GM23248 (cell line): ENCODE measurements around the gene CLDN24.

Experiments
- EZH2 ChIP-seq: fragments of 200-600 bp; sonication (generic); IDR thresholded peaks from 2 replicates; pipeline ENCODE4 v1.6.1; 2018; ENCODE audit warnings: antibody characterized with exemption, mild to moderate bottlenecking; ENCODE audit not compliant: insufficient read depth, poor library complexity, severe bottlenecking
- EZH2phosphoT487 ChIP-seq: fragments of 200-600 bp; sonication (generic); IDR thresholded peaks from 2 replicates; pipeline ENCODE4 v1.6.1; 2018; ENCODE audit warnings: antibody characterized with exemption, moderate library complexity, mild to moderate bottlenecking, low read depth; ENCODE audit not compliant: insufficient read depth

DNA sequence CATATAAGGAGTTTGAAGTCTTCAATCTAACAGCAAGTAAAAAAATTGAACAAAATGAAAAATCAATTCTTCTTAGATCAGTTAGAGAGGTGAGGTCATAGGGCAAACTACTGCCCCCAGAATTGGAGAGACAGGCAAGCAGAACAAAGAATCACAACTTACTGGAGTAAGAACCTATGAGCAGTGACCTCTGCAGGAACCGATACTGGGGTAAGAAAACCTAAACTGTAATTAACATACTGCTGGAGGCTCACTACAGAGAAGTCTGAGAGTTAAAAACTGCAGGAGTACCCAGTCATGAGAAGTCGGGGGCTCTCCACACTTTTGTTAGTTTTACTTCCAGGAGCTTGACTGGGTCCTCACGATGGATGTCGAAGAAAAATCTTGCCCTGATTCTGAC lies 18.2 kb downstream of the CLDN24 start:
- no peak for TF ChIP-seq EZH2phosphoT487
- TF ChIP-seq EZH2 = no peak
